Right ventricle myocardium superior (tissue), 1 donor: ENCODE data around the gene MEIOB. TPM values are rescaled to one million over a fixed set of nuclear protein-coding genes. Genes with fewer than 3 reads are reported as not detected.
"Not testable (repeated sequence)": the region's sequence is repeated elsewhere in the genome, so short reads cannot be mapped to it uniquely, and the experiment has no call there.

Source experiments
- ATAC-seq: fragments of 200-7000 bp; cut with Tn5 transposase; one replicate; pipeline ENCODE4 v1.9.1; 2020; ENCODE audit warnings: mild to moderate bottlenecking; ENCODE audit not compliant: poor library complexity
- DNase-seq: peaks from one replicate; pipeline ENCODE4 v3.0.0-alpha.2; 2020
- intact Hi-C: fragments of 100-400 bp; cut with DNase I; formaldehyde crosslinking; loops from one replicate; pipeline ENCODE4 v1.11.2; 2022
- long read RNA-seq: library from polyadenylated mRNA; unstranded; transcript quantifications from one replicate; pipeline ENCODE4 v2.0.0, GENCODE V29; 2021
- total RNA-seq: library from RNA; stranded (reverse); fragmentation: NEBNext Ultra II Directional; extraction: Animal tissue kit (Norgen Biotek cat#: 25700); gene quantifications from one replicate; pipeline ENCODE4 v1.2.1, GENCODE V29; 2021
- donor health status: DM: no; HTN: yes; CAD: no; lungs with severe emphysema.

MEIOB gene, protein sequence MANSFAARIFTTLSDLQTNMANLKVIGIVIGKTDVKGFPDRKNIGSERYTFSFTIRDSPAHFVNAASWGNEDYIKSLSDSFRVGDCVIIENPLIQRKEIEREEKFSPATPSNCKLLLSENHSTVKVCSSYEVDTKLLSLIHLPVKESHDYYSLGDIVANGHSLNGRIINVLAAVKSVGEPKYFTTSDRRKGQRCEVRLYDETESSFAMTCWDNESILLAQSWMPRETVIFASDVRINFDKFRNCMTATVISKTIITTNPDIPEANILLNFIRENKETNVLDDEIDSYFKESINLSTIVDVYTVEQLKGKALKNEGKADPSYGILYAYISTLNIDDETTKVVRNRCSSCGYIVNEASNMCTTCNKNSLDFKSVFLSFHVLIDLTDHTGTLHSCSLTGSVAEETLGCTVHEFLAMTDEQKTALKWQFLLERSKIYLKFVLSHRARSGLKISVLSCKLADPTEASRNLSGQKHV
- total RNA-seq = not detected
- long read RNA-seq = 0 reads

DNA sequence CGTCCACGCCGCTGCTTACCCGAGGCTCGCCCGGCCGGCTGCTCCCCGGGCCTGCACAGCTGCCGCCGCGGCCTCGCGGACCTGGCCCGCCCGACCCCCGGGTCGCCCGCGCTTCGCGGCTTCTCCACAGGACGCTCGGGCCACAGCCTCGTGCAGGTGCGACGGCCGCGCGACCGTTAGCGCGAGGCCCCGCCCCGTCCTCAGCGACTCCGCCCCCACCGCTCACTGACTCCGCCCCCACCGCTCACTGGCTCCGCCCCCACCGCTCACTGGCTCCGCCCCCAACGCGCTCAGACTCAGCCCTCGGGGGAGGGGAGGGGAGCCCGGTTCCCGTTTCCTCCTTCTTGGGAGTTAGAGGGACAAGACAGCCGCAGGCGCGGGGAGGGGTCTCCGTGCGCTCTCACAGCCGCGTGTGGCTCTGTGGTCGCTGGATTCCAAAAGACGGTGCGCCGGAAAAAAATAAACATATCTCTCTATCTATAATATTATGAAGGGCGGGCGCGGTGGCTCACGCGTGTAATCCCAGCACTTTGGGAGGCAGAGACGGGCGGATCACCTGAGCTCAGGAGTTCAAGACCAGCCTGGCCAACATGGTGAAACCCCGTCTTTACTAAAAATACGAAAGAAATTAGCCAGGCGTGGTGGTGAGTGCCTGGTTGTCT, at the start of gene MEIOB:
MEIOB (minus strand) TSS at position 191 of the 662 bp plus-strand sequence. CDS start 3,989 bp downstream, outside the sequence.
- DNase-seq (no peak), ATAC-seq (no peak)
- intact Hi-C loops = no loop called here

DNA sequence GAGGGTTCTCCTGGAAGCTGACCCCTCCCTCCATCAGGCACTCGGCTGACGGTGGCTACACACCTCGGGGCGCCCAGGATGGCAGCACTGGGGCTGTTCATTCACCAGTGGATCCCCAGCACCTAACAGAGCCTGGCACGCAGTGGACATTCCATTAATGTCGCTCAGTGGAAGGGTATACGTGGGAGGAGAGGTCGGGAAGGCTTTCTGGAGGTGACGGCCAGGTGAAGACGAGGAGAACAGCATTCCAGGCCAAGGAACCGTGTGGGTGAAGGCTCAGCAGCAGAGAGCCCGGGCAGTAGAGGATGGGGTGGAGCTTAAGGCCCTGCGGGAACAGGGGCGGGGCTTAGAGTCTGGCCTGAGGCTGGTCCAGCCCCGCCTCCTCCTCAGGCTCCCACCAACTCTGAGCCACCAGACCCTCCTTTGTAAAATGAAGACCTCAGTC, 48.8 kb upstream of the MEIOB start:
- DNase-seq = no peak
- ATAC-seq = no peak
- intact Hi-C loops = no loop called here

DNA sequence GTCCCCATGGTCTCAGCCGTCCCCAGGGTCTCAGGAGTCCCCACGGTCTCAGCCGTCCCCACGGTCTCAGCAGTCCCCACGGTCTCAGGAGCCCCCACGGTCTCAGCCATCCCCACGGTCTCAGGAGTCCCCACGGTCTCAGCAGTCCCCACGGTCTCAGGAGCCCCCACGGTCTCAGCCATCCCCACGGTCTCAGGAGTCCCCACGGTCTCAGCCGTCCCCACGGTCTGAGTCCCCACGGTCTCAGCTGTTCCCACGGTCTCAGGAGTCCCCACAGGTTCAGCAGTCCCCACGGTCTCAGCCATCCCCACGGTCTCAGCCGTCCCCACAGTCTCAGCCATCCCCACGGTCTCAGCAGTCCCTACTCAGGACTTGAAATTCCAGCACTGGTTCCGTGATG, 48.2 kb upstream of the MEIOB start:
- DNase-seq, intact Hi-C loops, ATAC-seq: not testable (repeated sequence)

DNA sequence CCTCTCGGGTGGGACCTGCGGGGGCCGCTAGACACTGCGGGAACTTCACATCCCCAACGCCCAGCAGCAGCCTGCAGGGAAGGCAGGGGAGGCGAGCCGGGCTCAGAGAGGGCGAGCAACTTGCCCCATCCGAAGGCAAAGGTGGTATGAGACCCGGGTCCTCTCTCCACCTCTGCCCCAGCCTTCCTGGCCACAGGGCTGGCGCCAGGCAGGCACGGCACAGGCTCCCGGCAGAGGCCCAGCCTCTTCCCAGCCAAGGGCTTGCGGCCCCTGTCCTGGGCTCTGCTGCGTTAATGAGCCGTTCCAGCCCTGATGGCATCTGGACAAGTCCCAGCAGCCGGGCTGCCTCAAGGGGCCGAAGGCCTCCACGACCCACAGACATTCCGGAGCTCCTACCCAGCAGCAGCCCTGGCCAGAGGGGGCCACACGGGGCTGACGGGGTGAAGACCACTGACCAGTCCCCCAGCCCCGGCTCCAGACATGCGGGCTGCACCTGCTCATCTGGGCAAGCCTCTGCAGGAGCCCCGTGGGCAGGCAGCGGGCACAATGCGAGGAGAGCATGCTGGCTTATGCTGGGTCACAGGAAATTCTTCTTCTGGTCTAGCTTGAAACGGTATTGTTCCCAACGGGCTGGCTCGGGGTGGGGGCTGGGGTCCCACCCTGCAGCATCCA, 47.5 kb upstream of the MEIOB start:
- intact Hi-C loops = no loop called here
- ATAC-seq = no peak
- no peak for DNase-seq

DNA sequence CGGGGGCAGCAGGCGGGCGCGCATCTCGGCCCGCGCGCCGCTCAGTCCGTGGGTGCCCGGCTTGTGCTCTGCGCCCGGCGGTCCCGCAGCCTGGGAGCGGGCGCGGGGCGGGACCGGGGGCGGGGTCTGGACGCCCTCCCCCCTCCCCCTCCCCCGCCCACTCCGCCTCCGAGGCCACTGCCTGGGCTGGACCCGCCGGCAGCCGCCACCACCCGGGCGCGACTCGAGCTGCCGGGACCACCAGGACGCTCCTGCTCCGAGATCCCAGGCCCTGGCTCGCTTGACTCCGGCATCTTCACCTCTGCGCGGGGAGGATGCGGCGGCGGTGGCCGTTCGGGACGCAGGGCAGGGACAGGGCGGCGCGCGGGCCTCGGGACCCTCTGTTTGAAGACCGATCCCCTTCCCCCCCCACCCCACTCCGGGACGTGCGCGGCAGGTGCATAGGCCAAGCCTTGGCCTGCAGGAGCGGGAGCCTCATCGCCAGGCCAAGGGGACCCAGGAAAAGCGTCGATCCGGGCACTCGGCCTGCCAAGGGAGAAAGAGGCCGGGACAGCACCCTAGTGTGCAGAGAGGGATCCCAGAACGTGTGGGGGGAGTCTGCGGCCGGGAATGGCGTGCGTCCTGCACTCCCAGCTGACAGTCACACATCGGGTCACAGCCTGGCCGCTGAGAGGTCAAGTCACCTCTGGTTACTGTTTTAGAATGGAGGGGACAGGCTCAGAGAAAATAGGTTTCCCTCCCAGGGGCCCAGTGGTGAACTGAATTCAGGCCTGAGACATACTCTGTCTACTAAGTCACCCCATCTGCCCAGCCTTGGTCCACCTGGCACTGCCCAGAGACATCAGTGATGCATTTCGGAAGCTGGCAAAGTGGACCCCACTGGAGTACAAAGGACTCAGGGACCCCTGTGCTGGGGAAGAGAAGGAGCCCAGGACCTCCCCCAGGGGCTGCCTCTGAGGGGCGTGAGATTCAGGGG, 46.7 kb upstream of the MEIOB start, which contains the start of gene HS3ST6:
HS3ST6 (minus strand) TSS at position 65 of the 976 bp plus-strand sequence. CDS start 92 bp downstream, outside the sequence.
- ATAC-seq (no peak), DNase-seq (no peak)
- intact Hi-C loops = no loop called here

DNA sequence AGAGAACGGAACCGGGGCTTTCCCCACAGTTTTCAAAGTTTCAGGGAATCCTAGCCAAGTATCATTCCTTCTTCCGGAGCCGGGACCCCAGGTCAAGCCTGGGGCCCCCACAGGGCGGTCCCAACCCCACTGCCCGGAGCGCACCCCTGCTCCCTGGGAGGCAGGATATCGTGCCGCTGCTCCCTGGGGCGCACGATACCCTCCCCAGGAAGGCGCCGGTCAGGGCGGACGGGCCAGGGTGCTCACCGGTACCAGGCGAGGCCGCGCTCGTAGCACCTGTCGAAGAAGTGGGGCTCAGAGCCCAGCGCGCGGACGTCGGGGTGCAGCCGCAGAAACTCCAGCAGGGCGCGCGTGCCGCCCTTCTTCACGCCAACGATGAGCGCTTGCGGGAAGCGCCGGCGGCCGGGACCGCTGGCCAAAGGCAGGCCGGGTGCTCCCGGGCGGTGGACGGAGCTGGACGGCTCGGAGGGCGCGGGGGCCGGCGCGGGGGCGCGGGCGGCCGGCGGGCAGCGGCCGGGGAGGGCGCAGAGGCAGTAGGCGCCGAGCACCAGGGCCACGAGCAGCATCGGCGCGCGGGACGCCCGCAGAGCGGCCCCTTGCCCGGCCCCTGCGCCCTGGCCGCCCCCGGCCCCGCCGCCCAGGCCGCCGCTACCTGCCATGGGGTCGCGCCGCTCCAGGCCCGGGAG, 45.8 kb upstream of the MEIOB start:
- DNase-seq (no peak), ATAC-seq (no peak)
- intact Hi-C loops = no loop called here

DNA sequence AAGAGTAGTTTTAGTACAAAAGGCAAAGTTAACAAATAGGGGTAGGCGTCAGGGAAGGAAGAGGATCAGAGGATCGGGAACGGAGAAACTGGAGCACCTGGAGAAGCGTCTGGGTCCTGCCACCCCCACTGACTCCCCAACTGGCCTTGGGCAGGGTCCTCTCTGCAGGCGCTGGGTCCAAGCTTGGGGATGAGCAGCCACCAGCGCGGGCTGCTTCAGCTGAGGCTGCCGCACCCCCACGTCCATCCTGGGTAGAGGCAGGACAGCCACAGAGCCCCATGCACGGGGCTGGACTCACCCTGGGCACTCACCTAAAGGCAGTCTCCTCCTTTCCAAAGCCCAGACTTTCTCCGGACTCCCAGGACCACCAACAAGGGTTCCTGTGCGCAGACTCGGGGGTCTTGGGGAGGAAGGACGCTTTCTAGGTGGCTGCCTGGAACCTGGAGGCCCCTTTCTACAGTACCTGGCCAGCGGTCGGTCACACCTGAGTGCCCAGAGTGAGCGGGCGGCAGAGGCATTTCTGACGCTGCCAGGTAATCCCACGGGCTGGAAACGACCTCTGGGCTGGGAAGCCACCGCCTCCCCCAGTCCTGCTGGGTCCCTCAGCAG, 45.2 kb upstream of the MEIOB start:
- DNase-seq (no peak), ATAC-seq (no peak)
- intact Hi-C loops = no loop called here

DNA sequence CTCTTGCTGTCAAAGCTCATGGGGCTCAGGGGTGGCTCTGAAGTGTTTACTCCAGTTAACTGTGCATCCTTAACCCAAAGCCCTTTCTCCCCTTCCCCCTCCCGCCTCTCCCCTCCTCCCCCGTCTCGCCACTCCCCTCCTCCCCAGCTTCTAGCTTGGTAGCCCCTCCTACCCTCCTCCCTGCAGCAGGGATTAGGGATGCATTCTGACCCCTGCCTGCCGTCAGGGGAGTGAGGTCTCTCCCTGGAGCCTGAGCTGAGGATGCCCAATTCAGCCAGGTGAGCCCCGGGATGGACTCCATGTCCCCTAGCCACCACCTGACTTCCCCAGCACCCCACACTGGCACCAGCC, 44.7 kb upstream of the MEIOB start:
- intact Hi-C loops = no loop called here
- ATAC-seq = no peak
- no peak for DNase-seq

DNA sequence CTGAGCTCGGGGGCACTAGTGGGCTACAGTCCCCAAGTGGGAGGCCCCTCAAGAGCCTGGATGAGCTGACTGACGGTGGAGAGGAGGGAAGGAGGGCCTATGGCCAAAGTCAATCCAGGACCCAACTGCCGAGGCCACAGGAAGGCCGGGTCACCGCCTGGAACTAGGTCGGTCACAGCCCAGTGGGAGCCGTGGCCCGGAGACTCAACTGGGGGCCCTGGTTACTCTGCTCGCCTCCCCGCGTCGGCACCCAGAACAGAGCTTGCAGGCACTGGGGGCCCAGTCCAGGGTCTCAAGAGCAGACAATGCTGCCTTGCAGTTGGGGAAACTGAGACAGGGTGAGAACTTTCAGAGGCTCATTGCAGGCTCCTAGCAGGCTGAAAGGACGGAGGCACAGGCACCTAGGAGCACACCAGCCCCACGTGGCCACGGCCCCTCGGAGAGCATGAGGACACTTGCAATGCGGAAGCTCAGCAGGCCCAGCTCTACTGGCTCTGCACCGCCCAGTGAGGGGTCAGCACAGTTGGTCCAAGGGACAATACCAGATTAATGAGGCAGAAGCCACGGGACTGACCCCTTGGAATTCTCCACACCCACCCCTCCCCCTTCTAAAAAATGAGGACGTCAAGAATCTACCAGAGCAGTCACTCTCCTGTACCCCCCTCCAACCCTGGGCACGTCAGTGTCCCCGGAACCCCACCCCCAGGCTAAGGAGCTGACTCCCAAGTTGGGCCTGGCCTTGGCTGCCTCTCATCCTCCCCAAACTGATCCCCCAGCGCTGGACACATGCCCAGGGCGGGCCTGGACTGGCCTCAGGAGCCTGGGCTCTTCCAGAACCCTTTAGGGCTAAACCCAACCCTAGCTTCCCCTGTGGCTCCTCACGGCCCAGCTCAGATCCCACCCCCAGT, 44.0 kb upstream of the MEIOB start:
- intact Hi-C loops = no loop called here
- no peak for DNase-seq
- ATAC-seq = no peak

DNA sequence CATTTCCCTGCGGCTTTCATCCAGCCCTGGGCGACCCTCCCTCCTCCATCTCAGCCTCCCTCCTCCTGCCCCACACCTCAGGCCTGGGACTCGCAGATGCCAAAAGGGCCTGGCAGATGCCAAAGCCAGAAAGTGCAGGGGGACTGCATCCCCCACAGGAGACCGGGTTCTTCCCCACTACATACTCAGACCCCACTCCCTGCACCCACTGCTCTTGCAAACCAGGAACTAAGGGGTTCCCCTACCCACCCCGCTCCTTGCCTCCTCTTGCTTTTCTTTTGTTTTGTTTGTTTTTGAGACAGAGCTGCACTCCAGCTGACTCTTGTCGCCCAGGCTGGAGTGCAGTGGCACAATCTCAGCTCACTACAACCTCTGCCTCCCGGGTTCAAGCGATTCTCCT, 43.0 kb upstream of the MEIOB start:
- intact Hi-C loops = no loop called here
- ATAC-seq (no peak), DNase-seq (no peak)

DNA sequence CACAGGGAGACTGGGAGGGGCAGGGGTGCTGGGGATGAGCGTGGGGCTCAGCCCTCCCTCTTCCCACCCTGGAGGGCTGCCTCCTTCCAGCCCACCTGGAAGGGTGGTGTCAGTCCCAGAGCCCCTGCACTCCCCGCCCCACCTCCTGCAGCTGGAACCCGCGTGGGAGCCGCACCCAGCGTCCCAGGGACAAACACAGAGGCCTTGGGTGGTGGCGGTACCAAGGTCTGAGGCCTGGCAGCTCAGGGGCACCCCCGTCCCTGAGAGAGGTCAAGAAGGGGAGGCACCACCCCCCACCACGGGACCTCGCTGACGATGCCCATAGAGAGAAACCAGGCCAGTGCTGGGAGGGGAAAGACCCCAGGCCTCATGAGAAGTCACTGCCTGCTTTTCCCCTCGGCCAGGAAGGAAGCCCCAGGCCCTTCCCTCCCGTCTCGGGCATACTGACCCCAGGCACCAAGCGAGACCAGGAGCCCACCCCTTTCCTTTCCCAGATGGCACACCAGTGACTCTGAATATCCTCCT, 42.2 kb upstream of the MEIOB start:
- DNase-seq (no peak), ATAC-seq (no peak)
- intact Hi-C loops = no loop called here

DNA sequence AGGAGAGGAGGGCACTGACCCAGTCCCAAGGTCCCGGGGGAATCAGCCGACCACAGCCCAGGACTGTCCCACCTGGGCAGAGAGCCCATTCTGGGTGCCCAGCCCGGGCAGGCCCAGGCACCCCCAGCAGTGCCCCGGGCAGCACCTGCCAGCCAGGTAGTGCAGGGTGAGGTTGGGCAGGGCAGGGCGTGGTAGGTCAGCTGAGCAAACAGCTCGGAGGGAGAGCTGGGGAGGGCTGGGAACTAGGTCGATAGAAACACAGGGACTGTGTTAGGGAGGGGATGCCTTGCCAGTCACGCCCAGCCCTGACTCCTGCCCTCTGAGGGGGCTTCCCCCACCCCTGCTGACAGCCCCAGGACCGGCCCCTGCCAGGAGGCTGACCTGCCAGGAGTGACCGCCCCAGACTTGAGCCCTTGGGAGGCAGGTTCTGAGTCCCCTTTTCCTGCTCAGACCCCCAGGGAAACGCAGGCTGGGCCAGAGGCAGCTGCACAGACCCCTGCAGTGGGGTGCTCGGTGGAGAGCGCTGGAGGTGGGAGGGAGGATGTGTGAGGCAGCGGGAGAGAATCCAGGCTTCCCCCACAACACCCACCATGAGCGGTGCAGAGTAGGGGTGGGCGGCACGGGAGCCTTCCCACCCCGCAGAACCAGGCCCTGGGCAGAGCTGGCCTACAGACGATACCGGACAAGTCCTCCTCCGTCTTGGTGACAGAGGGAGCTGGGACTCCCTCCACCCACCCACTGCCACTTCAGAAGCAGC, 41.5 kb upstream of the MEIOB start:
- ATAC-seq = peak; percentile 15
- intact Hi-C loops = no loop called here
- DNase-seq = no peak

DNA sequence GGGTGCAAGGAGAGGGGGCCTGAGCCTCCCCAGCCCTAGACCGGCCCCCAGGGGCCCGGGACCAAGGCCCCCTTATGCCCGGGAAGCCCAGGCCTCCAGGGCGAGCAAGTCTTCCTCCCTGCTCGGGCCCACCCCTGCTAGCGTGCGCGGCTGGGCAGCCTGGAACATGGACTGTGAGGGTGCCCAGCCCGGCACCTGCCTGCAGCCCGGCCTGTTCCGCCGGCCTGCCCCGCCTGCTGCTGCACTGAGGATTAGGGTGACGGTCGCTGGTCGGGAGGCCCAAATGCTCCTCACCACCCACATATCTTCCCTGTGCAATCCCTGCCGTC, 40.2 kb upstream of the MEIOB start:
- intact Hi-C loops = no loop called here
- ATAC-seq = no peak
- no peak for DNase-seq

DNA sequence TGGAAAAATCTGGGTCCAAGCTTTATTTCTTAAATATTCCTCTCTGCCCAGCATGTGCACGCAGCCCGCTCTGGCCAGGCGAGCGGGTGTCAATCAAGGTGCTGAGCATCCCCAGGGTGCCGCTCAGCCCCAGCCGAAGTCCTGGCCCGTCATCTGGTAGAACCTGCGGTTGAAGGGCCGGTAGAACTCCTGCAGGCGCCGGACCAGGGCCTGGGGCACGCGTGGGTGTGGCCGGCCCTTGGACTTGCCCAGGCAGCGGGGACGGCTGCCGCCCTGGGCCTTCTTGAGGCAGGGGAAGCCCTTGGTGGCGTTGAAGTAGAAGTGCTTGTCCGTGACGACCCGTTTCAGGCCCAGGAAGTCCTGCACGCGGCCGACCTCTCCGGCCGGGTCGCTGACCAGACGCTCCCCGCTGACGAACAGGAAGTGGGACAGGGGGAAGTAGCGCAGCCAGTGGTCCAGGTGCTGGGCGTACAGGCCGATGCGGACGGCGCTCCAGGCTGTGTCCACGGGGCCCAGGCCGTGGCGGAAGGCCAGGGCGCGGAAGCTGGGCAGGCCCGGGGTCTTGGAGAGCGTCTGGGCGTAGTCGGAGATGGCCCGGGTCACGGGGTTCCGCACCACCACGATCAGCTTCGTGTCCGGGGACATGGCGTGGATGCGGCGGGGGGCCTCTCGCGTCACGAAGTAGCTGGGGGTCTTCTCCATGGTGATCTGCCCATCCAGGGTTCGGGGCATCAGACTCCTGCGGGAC, 39.7 kb upstream of the MEIOB start:
- ATAC-seq = no peak
- intact Hi-C loops = no loop called here
- DNase-seq = no peak

DNA sequence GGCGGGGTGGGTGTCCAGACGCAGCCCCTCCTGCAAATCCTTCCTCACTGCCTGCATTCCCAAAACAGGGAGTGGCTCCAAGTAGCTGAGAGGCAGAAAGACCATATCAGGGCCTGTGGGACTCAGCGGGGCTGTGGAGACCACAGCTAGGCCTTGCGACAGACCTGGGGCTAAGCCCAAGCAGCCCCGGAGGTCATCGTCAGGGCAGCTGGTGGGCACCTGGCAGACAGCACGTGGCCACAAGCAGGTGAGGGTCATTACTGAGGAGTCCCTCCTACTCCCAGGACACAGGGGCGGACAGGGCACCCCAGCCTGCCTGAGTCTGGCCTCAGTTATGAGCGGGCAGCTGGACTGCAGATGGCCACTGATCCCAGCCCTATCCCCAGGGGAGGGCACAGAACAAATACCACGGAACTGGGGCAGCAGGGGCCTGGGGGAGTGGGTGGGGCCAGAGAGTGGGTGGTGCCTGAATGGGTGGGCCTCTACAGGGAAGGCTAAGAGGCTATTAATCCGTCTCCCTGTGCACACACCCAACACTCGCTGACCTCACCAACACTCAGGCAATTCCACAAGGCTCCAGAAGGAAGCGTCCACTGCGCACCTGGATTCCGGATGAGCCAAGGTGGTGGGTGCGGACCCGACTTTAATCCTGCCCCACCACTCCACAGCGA, 37.7 kb upstream of the MEIOB start:
- ATAC-seq (no peak), DNase-seq (no peak)
- intact Hi-C loops = no loop called here
